Activated CD4-positive, alpha-beta T cell treated with anti-CD3 and anti-CD28 coated beads for 36 hours (primary cell): ENCODE results near the gene CLASP1. TPM values are rescaled to one million over a fixed set of nuclear protein-coding genes. Genes with fewer than 3 reads are reported as not detected.
"Not testable (repeated sequence)": the region's sequence is repeated elsewhere in the genome, so short reads cannot be mapped to it uniquely, and the experiment has no call there.

Source experiments
- ATAC-seq: fragments of 200-7000 bp; cut with Tn5 transposase; one replicate; pipeline ENCODE4 v1.10.0; 2021; ENCODE audit warnings: mild to moderate bottlenecking, moderate library complexity
- CTCF ChIA-PET: fragments of 350-600 bp; sonication (Branson Sonifier 250); formaldehyde crosslinking; loops from one replicate; lab custom pipeline; 2021; ENCODE audit warnings: antibody characterized with exemption; lab: Charles Lee
- POLR2A ChIA-PET: fragments of 350-600 bp; sonication (Branson Sonifier 250); formaldehyde crosslinking; loops from one replicate; lab custom pipeline; 2021; ENCODE audit warnings: antibody characterized with exemption, inconsistent platforms; lab: Charles Lee
- DNase-seq: peaks from one replicate; pipeline ENCODE4 v3.0.0-alpha.2; 2020
- H3K27ac Mint-ChIP-seq: one replicate; pipeline ENCODE4 v1.8.0; 2021; ENCODE audit warnings: mixed read lengths
- H3K27me3 Mint-ChIP-seq: one replicate; pipeline ENCODE4 v1.8.0; 2021; ENCODE audit warnings: mixed read lengths
- H3K36me3 Mint-ChIP-seq: one replicate; pipeline ENCODE4 v1.8.0; 2021; ENCODE audit warnings: low read depth, mixed read lengths
- H3K4me1 Mint-ChIP-seq: one replicate; pipeline ENCODE4 v1.8.0; 2021; ENCODE audit warnings: mixed read lengths
- H3K4me3 Mint-ChIP-seq: one replicate; pipeline ENCODE4 v1.8.0; 2021; ENCODE audit warnings: mild to moderate bottlenecking, moderate library complexity, mixed read lengths
- H3K9me3 Mint-ChIP-seq: one replicate; pipeline ENCODE4 v1.8.0; 2021; ENCODE audit warnings: low read depth, mixed read lengths
- intact Hi-C, 2 experiments: fragments of 100-400 bp; cut with DNase I in 1 of 2; cut with micrococcal nuclease in 1 of 2; formaldehyde crosslinking; loops; one replicate each; pipeline versions ENCODE4 v1.14.2 to v1.15.1; 2022 to 2024; cut with DNase I, micrococcal nuclease
- total RNA-seq, 2 experiments: library from RNA; stranded (reverse); gene quantifications; one replicate each; pipeline ENCODE4 v1.2.3, GENCODE V29; 2021

Gene CLASP1
- total RNA-seq, 2 experiments from 2014 or later, result 56.8 to 75.6 TPM

DNA sequence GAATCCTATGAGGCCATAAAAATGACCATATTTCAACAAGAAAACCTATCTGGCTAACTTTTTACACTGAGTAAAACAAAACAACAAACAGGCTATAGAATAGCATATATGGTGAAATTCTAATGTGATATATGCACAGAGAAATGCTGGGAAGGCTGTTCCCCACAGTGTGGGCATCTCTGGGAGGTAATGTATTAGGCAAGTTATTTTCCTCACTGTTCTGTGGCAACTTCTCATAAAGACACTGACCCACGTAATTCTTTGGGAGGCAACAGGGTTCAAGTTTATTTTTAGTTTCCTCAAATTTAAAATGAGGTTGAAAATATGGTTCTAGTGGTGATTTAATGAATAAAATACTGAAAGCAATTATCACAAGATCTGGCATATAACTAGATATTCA, 71.9 kb downstream of the CLASP1 start:
- DNase-seq (no peak), ATAC-seq (no peak)
- Mint-ChIP-seq H3K36me3 (no peaks in the 10 kb centered on the region), H3K27me3 (no peaks in the 10 kb centered on the region), H3K27ac (no peak overlapping the region), H3K4me3 (no peak overlapping the region), H3K9me3 (no peaks in the 10 kb centered on the region), H3K4me1 (peaks cover 14% of the 10 kb centered on the region)
- ChIA-PET POLR2A (no interaction called here), CTCF (interaction anchor here (0.6 kb wide), 1 partner anchor 927 kb away, joined by 4 read pairs; no protein-coding TSS in a partner anchor)
- intact Hi-C loops, result no loop called here

DNA sequence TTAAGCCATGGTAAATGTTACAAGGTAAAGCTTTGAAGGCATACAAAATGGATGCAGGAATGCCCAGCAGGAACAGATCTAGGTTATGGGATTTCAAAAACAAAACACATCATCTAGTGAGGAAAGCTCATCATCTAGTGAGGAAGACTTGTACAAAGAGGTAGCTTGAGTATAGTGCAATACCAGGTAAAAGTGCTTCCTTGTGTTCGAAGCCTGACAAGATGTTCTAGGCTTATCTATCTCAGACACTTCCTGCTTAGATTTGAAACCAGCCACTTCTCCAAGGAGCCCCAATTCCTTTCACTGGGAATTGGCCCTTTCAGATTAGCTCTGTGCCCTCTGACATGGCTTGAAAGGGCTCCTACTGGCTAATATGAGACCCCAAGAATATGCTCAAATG, 73.0 kb downstream of the CLASP1 start:
- DNase-seq (no peak), ATAC-seq (no peak)
- ChIA-PET POLR2A (no interaction called here), CTCF (interaction anchor here (0.5 to 0.6 kb wide), 2 partner anchors 14 to 133 kb away, joined by 3 to 4 read pairs; no protein-coding TSS in a partner anchor)
- H3K27ac Mint-ChIP-seq, result no peak overlapping the region
- H3K4me3 Mint-ChIP-seq, result no peak overlapping the region
- H3K27me3 Mint-ChIP-seq, result no peaks in the 10 kb centered on the region
- intact Hi-C loops, result no loop called here
- peaks cover 6% of the 10 kb centered on the region for H3K36me3 Mint-ChIP-seq
- no peaks in the 10 kb centered on the region for H3K9me3 Mint-ChIP-seq
- peaks cover 14% of the 10 kb centered on the region for H3K4me1 Mint-ChIP-seq

DNA sequence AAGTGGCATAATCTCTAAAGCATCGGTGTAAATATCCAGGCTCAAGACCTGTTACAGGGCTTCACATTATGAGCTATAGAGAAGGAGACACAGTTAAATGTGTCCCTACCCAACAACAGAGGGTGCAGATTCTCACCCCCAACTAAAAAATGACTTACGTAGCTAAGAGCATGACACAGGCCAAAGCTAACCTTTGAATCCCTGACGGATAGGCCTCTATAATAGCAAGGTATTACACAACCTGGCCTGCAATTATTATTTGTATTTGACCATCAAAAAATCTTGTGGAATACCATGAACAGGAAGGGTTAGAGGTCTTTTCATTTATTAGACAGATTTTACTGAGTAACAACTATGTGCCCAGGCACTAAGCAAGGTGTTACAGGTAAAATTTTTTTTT, 73.5 kb downstream of the CLASP1 start:
- no peak overlapping the region for H3K27ac Mint-ChIP-seq
- ChIA-PET POLR2A (no interaction called here), CTCF (interaction anchor here (0.5 to 0.7 kb wide), 2 partner anchors 133 to 148 kb away, joined by 3 read pairs; no protein-coding TSS in a partner anchor)
- H3K4me3 Mint-ChIP-seq, result no peak overlapping the region
- H3K36me3 Mint-ChIP-seq, result peaks cover 7% of the 10 kb centered on the region
- peaks cover 12% of the 10 kb centered on the region for H3K4me1 Mint-ChIP-seq
- no peaks in the 10 kb centered on the region for H3K9me3 Mint-ChIP-seq
- no peaks in the 10 kb centered on the region for H3K27me3 Mint-ChIP-seq
- ATAC-seq (no peak), DNase-seq (no peak)
- intact Hi-C loops, result no loop called here

DNA sequence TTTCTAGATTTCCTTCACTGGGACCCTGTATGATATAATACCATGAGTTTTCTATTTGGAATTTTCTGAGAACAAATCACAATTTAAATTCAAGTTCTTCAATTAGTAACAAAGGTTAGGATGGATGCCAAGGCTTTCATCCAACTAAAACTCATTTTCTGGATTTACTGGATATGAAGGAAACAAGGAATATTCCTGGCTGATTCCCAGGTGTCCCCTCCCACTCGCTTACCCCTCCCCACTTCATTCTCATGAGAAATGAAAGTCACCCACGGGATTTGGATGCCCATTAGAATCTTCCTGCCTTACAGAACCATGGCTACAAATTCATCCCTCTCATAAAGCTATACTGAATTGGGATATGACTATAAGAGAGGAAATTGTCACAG, 78.6 kb downstream of the CLASP1 start:
- POLR2A ChIA-PET, result no interaction called here

DNA sequence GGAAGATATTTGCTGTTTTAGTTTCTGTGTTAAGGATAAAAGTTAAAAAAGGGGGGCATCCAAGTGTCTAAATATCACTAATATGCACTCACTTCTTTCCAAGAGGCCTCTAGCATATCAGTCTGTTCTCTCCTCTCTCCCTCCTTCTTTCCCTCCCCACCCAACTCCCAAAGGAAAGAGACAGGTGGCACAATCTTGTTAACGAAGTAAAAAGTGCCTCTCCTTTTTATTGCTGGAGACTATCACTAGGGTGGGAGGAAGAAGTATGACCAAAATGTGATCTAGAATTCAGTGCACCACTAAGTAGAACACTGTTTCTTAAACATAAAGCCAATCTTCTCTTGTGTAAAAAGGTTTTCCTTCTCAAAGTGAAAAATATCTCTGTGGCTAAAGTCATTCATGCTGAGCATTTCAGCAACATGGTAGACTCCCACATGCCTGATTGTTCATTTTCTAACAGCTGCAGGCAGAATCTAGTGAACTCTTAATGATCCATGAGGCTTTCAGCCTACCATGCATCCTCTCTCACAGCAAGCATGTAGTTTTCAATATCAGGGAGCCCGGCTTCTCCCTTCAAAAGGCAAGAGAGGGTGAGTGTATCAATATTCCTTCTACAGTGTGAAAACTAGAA, 79.1 kb downstream of the CLASP1 start:
- intact Hi-C loops, result no loop called here
- Mint-ChIP-seq H3K36me3 (peaks cover 7% of the 10 kb centered on the region), H3K27ac (no peak overlapping the region), H3K9me3 (no peaks in the 10 kb centered on the region), H3K27me3 (no peaks in the 10 kb centered on the region), H3K4me3 (no peak overlapping the region), H3K4me1 (peaks cover 31% of the 10 kb centered on the region)
- no peak for ATAC-seq
- POLR2A ChIA-PET, result no interaction called here
- DNase-seq, result no peak
- CTCF ChIA-PET, result no interaction called here

More for the DNA sequence above, 78.6 kb downstream of the CLASP1 start:
- Mint-ChIP-seq H3K4me3 (no peak overlapping the region), H3K27me3 (no peaks in the 10 kb centered on the region), H3K9me3 (no peaks in the 10 kb centered on the region), H3K27ac (no peak overlapping the region), H3K4me1 (peaks cover 26% of the 10 kb centered on the region), H3K36me3 (peaks cover 7% of the 10 kb centered on the region)
- intact Hi-C loops, result no loop called here
- ATAC-seq (no peak), DNase-seq (no peak)
- CTCF ChIA-PET, result no interaction called here

DNA sequence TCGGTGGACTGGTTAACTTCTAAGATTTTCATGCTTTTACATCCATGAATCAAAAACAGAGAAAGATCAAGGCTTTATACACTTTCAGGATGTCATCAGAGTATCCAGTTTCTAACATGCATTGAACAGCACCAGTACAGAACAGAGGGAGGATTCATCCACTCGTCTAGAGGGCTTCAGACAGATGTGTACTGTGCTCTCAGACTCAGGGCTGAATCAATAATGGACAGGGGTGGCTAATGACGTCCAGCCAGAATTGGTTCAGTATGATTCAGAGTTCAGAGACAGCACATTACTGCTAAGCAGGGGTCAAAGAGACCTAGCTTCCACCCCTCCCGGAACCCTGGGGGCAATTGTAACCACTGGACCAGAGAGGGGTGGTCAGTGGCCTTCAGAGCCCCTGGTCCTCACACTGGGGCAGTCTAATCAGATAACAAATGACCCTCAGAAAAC, 81.3 kb downstream of the CLASP1 start:
- POLR2A ChIA-PET, result no interaction called here
- Mint-ChIP-seq H3K36me3 (peaks cover 21% of the 10 kb centered on the region), H3K4me3 (no peak overlapping the region), H3K9me3 (peaks cover 7% of the 10 kb centered on the region), H3K4me1 (peaks cover 52% of the 10 kb centered on the region), H3K27me3 (no peaks in the 10 kb centered on the region), H3K27ac (no peak overlapping the region)
- ATAC-seq (peak; percentile 47), DNase-seq (no peak)
- intact Hi-C loops, result no loop called here
- CTCF ChIA-PET, result no interaction called here

DNA sequence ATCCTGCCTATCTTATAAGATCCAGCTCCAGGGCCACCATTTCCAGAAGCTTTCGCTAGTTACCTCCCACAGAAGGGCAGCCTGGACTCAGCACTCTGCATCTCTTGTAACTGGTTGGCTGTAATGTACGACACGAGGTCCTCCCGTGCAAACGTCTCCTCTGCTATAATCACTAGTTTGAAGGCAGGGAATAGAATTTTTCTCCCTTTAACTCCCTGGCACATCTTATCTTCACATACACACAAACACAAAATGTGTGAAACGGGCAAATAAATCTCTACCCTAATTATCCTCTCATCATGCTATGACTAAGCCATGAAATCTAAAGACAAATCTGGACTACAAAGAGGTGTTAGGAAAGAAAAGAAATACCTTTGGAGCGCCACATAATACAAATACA, 81.8 kb downstream of the CLASP1 start:
- Mint-ChIP-seq H3K27me3 (no peaks in the 10 kb centered on the region), H3K4me1 (peaks cover 57% of the 10 kb centered on the region), H3K27ac (no peak overlapping the region), H3K4me3 (no peak overlapping the region), H3K36me3 (peaks cover 21% of the 10 kb centered on the region), H3K9me3 (peaks cover 7% of the 10 kb centered on the region)
- intact Hi-C loops, result no loop called here
- ChIA-PET POLR2A (interaction anchor here (1.1 kb wide), 1 partner anchor 22 kb away, joined by 3 read pairs; no protein-coding TSS in a partner anchor), CTCF (interaction anchor here (0.8 kb wide), 1 partner anchor 11 kb away, joined by 4 read pairs; no protein-coding TSS in a partner anchor)
- ATAC-seq (peak; percentile 19), DNase-seq (no peak)

DNA sequence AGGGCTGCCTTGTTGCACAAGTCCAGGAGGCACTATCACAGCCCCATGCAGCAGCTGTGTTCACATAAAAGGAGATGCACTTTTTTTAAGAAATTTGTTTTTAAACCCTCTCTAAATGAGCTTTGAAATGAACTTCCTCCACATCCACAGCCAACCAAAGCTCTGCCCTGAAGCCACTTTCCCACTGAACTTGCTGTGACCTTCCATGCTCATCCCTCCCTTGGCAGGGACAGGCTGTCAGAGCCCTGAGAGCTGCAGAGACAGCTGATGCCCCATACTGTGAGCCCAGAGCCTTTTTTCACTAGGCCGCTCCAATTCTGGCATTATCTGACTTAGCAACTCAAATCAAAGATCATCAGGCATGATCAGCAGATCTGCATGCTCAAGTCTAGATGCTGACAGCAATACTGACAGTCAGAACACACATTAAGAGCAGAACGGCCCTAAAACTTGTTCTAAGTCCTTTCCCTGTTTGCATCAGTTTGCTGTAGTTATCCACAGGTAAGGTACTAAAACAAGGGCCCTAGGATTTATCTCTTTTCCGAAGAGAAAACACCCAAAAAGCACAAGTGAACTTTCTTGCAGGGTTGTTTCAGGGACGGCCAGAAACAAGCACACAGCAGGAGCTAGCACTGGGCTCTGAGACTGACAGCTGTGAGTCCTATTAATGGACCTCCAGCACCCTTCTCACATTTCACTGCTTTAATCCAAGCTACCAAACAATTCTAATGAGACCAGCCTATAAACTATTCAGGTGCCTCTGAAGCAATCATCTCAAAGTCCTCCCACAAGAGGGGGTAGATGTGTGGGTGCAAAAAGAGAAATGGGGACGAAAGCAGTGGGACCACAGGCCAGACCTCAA, 83.6 kb downstream of the CLASP1 start:
- ATAC-seq (no peak), DNase-seq (no peak)
- CTCF ChIA-PET, result interaction anchor here (1.1 to 1.3 kb wide), 2 partner anchors 9 to 63 kb away, joined by 3 to 4 read pairs; no protein-coding TSS in a partner anchor
- intact Hi-C loops, result no loop called here
- Mint-ChIP-seq H3K36me3 (peaks cover 15% of the 10 kb centered on the region), H3K9me3 (peaks cover 7% of the 10 kb centered on the region), H3K27ac (no peak overlapping the region), H3K4me3 (no peak overlapping the region), H3K4me1 (peaks cover 69% of the 10 kb centered on the region), H3K27me3 (no peaks in the 10 kb centered on the region)
- POLR2A ChIA-PET, result no interaction called here

DNA sequence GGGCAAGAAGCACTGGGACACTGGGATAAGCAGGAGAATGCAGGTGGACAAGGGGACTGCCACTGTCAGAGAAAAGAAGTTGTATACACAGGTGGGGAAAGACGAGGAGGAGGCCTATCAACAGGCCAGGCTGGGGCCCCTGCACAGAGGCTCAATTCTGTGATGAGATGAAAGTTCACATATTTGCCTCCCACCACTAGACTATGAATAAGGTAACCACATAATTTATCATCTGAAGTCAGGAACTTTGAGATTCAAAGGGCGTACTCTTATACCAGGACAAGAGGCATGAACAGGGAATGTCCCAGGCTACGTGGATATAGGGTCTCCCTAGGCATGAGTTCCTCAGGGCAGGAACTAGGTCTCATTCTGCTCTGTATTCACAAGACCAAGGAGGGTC, 84.4 kb downstream of the CLASP1 start:
- Mint-ChIP-seq H3K4me1 (peaks cover 69% of the 10 kb centered on the region), H3K27me3 (no peaks in the 10 kb centered on the region), H3K36me3 (peaks cover 15% of the 10 kb centered on the region), H3K27ac (no peak overlapping the region), H3K4me3 (no peak overlapping the region), H3K9me3 (peaks cover 7% of the 10 kb centered on the region)
- ChIA-PET CTCF (interaction anchor here (0.7 to 1.3 kb wide), 2 partner anchors 10 to 63 kb away, joined by 3 to 4 read pairs; no protein-coding TSS in a partner anchor), POLR2A (interaction anchor here (0.8 kb wide), 1 partner anchor 22 kb away, joined by 3 read pairs; no protein-coding TSS in a partner anchor)
- DNase-seq (no peak), ATAC-seq (peak; percentile 62)
- intact Hi-C loops, result no loop called here

DNA sequence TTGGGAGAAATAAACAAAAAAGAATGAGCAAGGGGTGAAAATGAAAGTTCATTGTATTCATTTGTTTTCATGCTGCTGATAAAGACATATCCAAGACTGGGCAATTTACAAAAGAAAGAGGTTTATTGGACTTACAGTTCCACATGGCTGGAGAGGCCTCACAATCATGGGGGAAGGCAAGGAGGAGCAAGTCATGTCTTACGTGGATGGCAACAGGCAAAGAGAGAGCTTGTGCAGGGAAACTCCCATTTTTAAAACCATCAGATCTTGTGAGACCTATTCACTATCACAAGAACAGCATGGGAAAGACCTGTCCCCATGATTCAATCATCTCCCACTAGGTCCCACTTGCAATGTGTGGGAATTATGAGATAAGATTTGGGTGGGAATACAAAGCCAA, 85.5 kb downstream of the CLASP1 start:
- H3K27ac Mint-ChIP-seq, intact Hi-C loops, H3K9me3 Mint-ChIP-seq, H3K4me3 Mint-ChIP-seq, H3K27me3 Mint-ChIP-seq, DNase-seq, ATAC-seq: not testable (repeated sequence)
- peaks cover 72% of the 10 kb centered on the region for H3K4me1 Mint-ChIP-seq
- peaks cover 15% of the 10 kb centered on the region for H3K36me3 Mint-ChIP-seq
- ChIA-PET POLR2A (interaction anchor here (0.6 kb wide), 1 partner anchor 138 kb away, joined by 3 read pairs; no protein-coding TSS in a partner anchor), CTCF (interaction anchor here (0.7 kb wide), 1 partner anchor 86 kb away, joined by 3 read pairs; no protein-coding TSS in a partner anchor)
